HG03139 (cell line): ENCODE data around the gene LRRC4C.

ENCODE experiments used
- ATAC-seq: cut with Tn5 transposase; IDR thresholded peaks from one replicate; pipeline ENCODE4 v1.9.1; 2021; ENCODE audit not compliant: unreplicated experiment

LRRC4C gene

DNA sequence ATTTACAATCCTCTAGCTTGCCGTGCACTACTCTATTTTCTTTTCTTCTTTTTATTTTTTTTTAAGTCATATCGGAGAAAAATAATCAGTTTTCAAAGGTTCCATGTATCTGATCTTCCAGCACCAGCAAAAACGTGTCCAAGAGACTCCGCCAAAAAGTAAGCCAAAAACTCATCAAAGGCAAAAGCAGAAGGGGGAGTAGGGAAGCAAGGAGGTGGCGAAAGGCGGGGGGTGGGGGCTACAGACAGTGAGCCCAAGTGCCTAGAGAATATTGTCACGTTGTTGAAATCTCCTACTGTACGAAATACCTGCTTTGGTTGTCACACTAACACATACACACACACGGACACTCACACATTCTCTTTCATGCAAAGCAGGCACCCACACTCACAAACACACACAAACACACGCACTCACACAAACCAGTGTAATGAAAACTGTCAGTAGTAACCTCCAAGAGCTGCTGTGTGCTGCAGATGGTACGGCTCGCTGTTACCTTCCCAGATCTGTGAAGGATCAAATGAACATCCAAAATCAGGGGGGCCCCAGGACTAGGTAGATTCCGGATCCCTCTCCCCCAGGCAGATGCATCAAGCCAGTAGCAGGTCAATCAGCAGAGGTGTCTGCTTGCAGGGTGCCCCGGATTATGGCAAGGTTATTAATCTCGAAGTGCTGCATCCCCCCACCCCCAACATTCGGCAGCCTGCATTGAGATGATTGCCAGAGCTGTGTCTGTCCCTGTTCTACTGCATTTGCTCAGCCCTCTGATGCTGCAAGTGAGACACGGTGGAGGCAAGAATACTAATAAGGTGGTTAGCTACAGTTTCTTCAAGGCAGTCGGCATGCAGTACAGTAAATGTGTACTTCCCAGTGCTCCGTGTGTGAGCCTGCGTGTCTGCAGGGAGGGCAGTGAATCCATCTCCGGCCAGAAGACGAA lies at the start of gene LRRC4C:
TSS of gene LRRC4C (minus strand) at position 188 of the 937 bp plus-strand sequence.
- ATAC-seq, result no peak

DNA sequence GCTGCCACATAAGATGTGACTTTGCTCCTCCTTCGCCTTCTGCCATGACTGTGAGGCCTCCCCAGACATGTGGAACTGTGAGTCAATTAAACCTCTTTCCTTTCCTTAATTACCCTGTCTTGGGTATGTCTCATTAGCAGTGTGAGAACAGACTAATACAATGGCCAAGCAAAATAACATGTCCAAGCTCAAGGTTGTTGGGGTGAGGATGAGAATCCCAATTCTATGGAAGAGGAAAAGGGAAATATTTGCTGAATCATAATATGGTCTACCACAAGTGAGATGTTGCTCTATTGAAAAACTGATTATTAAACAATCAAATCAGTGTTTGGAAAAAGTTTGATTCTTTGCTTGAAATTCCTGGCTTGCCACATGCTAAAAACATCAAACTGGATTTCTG lies 48.7 kb upstream of the LRRC4C start:
- no peak for ATAC-seq

DNA sequence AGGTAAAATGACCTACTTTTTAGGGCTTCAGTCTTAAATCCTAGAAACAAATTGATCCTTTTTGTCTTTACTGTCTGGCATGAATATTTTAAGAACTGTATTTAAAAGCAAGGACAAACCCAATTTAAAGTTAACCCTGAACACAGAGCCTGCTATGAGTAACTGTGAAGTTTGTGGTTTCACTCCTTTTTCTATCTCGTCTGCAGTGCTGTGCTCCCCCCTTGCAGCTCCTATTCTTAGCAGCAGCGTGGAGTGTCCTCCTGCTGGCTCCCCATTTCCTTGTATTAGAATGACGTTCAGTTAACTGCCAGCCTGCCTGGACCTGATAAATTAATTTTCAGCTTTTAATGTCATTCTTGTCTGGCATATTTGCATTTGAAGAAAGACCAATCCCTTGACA lies 40.0 kb upstream of the LRRC4C start:
- no peak for ATAC-seq

DNA sequence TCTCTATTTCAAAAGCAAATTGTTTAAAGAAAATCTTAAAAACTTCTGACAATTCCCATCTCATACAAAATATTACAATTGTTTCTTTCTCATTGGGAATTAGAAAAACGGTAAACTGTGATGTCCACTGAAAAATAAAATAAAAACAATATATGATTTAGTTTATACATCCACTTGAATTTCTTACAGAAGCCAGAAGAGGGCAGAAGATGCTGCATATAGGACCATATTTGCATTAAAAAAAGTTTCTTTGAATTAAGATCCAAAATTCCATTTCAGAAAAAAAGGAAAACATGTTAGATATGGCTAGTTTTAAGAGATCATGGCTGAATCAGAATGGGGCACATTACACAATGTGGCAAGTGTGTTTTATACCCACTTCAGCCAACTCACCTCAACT lies 39.3 kb upstream of the LRRC4C start:
- no peak for ATAC-seq

DNA sequence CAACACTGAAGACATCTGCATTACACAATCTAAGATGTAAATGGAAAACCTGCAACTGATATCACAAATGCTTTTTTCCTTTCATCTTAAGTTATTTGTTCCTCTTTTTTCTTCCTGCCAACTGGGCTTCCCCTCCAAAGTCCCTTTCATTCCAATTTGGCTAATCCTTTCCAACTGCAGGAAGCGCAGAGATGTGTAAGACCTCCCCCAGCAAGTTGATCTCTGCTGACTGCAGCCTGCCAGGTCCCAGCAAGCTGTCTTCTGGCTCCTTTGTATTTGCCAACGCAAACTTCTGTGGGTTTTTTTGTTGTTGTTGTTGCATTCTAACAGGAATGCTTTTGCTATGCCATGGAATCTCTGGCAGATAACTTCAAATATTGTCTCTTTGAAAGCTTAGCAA lies 38.5 kb upstream of the LRRC4C start:
- no peak for ATAC-seq

DNA sequence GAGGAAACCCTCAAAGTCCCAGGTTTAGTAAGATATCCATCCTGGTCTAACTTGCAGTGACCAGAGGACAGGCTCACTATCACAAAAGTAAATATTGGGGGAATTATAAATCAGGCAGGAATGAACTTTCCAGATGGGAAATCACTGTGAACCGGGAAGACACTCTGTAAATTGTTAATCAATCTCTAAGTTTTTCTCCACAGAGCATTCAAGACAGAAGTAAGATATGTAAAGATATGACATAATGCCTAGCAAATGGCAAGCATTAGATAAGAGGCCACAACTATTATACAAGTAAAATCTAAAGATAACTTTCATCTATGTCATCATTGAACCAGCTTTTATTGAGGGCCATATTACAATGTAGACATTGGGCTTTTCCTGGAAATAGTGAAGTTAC lies 35.3 kb upstream of the LRRC4C start:
- ATAC-seq, result no peak

DNA sequence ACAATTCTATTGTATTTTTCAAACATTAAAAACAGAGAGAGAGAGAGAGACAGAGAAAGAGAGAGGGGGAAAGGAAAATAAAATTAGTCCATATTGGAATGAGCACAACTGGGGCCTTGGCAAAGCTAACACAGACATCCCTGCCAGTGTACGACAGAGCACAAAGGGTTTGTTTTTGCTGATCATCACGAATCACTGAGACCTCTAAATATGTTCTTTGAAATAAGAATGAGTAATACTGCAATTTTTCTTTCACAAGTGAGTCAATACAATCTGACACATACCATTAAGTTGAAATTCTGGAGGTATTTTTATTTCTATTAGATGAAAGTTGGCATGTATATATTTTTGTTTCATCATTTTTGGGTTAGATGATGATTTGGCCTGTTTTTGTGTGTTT lies 27.0 kb upstream of the LRRC4C start:
- ATAC-seq, result no peak

DNA sequence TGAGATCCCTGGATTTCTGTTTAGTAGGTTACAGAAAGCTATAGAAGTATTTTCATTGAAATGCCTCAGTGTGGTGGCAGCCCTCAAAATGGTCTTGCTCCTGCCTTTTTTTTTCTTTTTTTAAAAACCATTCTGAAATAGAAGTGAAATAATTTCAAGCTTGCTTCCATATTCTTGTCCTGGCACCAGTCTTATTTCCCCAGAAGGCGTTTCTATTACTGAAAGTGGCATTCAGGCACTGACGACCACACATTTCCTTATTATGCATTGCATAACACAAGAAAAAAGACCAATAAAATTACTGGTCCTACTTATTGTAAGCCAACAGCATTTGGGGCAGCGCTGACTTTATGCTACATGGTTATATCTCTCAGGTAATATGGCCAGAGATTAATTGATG lies 24.5 kb upstream of the LRRC4C start:
- ATAC-seq, result no peak

DNA sequence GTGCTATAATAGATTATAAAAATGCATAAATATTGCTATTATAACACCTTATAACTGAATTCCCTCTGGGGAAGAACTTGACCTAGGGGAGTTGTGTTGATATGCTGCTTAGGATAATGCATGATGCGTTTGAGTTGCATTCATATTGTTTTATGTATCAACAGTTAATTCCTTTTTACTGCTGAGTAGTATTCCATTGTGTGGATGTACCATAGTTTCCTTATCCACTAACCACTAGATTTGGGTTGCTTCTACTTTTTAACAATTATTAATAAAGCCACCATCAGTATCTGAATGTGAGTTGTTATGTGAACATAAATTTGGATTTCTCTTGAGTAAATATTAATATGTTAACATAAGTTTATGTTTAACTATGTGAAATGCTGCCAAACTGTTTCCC lies 19.7 kb upstream of the LRRC4C start:
- ATAC-seq, result no peak

DNA sequence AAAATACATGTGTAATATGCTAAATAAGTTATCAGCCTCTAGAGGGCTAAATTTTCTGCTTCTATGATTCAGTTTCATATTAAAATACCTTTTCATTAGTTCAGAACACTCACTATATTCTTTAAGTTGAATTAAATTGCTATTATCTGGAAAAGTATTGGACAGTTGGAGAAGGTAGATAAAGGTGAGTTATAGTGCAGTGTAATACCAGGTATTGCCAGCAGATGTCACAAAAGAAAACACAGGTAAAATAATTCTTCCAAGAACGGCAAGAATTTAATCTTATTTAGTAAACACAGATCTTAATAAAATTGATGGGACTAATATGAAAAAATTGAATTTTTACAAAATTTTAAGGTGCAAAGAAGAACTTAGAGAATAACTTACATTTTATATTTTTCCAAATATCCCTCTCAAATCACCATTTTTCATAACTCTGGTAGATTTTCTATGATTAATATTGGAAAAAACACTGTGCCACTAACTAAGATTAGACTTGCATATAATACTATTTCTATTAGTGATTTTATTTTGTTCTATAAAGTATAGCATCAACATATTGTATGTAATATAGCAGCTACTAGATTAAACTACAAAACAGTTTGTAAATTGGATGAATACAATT lies 1.7 kb upstream of the LRRC4C start:
- no peak for ATAC-seq

DNA sequence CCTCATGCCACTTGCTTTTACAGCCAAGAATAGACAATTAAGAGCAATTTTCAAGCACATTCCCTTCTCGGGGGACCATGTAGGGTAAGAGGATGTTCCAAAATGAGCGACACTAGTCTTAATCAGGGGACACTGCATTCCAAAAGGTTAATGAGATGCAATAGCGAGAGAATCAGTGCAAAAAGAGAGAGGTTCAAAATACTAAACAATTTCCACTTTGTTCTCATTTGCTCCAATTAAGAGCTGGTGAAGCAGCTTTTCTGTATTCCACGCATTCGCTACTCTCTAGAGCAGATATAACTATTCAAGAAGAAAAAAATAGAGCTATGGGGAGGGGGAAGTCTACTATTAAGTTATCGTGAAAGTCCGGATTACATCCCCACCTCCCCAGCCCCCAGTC lies 811 bp downstream of the LRRC4C start:
- no peak for ATAC-seq

DNA sequence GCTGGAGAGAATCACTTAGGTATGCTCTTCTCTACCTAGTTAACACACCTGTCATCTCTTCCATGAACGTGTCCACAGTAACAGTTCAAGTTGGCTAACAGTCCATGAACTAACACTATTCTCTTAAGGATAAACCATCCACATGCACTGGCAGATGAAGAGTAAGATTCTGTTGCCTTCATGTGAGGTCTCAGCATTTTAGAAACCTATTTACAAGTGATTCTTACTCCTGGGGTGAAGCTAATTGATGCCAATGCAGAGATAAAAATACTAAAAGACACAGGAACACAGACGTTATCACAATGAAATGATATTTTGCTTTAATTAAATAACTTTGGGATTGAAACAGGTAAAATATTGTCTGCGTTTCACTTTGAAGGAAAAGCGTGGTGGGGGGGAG lies 1.3 kb downstream of the LRRC4C start:
- ATAC-seq, result no peak

DNA sequence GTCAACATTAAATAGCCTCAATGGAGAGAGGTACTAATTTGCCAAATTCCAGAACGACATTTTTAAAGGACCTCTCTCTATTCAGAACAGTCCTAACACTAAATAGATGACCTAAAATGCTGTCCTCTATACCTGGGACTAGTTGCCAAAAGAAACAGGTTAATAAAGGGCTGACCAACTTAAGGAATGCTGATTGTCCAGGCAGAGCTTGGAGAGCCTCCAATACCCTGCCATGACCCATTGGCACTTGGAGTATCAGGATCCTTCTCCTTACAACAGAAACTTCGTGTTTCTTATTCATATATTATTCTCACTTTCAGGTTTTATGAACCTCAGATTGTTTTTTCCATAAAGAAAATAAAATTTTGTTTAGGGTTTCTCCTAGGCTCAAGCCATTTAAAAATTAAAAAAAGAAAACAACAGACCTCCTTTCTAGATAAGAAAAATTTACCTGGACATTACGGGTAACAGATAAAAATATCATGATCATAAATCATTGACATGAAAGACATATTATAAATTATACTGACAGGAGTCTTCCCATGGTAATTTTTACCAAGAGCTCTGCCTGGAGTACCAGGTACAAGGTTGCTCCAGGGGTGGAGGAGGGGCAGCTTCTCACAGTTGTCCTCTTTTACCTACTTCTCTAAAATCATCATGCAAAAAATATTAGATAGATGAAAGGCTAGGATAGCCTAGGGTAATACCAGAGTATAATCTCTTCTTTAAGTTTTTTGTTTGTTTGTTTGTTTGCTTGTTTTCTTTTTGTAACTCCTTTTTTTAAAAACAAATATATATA lies 2.0 kb downstream of the LRRC4C start:
- ATAC-seq, result no peak

DNA sequence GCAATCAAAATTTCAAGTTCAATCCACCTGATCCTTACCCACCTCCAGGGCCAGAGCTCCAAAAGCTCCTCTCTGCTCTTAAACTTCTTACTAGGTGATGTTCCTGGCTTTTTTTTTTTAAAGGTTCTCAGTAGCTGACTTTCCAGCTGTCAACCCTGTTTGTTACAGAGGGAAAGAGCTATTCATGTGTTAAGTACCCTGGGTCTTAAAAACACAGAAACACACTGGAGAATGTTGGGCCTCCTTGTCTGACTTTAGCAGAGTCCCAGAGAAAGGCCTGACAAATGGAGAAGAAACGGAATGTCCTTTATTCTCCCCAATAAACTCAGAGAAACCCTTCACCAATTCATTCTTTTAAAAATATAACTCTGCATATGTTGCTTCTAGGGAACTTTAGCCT lies 3.2 kb downstream of the LRRC4C start:
- no peak for ATAC-seq

DNA sequence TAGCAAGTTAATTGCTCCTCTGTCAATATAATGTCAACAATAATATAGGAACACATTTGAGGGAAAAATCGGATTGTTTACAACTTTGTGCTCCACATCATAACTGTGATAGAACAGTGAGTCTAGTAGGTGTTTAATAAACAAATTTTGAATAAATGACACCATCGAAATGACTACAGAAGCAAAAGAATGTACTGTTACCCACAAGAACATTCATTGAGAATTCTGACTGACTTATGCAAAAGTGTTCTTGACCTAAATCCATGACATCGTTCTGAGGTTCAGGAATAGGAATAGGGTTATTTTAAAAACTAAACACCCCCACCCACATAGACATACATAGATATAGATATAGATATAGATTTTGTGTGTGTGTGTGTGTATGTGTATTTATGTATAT lies 8.4 kb downstream of the LRRC4C start:
- ATAC-seq, result no peak

DNA sequence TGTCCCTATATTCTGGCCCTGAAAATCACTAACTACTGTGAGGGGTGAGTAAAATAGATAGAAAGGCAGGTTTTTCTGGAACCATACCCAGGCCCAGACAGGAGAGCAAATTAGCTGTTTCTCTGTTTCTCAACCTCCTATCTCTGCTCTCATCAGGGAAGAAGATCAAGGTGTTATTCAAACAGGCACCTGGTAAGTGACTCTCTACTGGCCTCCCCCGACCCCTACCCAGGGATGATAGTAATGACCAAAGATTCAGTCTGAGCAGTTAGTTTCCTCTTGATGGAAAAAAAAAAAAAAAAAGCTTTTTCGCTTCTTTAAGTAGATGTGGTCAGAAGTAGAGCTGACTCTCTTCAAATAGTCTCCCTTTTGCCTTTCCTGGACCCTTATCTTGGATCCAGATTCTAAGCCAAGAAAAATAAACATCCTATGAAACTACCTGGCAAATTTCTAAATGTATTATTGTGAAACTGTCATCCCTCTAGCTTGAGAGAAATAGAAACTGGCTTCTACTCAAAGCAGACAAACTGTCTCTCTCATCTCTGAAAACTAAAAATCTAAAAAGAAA lies 9.9 kb downstream of the LRRC4C start:
- no peak for ATAC-seq

DNA sequence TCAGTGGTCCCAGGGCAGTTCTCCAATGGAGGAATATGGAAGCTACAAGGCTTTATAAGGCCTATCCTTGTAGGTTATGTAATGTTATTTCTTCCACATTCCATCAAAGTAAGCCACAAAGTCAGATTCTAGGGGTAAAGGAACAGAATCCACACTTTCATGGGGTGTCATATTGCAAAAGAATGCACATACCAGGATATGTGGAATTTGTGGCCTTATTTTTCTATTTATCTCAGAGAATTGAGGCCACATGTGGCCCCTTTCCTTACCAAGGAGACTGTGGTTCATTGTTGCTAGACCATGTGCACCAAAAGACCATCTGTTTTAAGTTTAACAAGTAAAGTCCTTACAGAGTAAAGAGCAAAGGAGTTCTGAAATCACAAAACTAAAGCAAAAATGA lies 12.9 kb downstream of the LRRC4C start:
- no peak for ATAC-seq

DNA sequence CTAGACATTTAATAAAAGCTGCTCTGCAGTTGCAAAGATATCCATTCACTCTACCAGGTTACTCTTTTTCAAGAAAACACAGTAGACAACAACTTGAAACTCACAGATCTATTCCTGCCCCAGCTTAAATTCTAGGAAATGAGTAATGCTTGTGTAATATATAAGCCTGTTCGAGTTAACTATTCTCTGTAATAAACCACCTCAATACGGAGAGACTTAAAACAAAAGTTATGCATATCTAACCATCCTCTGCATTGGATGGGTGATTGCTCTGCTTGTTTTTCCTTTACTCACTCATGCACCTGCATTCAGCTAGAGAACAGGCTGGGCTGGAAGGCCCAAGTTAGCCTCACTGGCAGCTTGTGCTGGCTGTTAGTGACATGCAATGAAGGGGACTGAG lies 13.3 kb downstream of the LRRC4C start:
- no peak for ATAC-seq

DNA sequence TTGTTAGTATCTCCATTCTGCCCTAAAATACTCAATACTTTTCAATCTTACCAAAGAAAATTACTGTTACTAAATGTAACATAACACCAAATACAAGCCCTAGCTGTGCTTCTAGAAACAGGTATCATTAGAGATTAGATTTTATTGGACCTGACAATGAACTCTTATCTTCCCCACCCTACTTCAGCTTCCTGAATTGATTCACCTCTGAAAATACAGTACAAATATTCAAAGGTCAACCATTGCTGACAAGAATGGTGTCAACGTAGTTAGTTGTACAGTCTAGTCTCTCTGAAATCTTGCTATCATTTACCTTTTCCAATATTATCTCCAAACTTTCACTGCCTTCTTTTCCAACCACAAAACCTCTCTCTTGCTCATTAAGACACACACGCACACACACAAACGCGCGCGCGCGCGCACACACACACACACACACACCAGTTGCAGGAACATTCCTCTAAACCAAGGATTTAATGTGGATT lies 22.4 kb downstream of the LRRC4C start:
- no peak for ATAC-seq

DNA sequence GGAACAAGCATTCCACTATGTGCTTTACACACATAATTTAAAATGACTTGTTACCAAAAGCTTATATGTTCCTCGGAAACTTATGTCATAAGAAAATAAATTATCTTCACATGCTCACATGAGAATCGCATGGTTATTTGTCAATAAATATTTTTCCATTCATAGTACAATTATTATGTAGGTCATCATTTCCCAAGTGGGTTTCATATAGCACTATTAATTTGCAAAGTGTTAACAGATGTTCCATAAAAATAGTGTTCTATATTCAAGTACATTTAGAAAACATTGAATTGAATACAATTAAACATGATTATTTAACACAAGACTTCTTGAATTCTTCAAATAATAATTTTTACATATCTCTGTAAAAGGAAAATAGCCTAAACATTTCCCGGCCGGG lies 23.9 kb downstream of the LRRC4C start:
- ATAC-seq, result no peak

DNA sequence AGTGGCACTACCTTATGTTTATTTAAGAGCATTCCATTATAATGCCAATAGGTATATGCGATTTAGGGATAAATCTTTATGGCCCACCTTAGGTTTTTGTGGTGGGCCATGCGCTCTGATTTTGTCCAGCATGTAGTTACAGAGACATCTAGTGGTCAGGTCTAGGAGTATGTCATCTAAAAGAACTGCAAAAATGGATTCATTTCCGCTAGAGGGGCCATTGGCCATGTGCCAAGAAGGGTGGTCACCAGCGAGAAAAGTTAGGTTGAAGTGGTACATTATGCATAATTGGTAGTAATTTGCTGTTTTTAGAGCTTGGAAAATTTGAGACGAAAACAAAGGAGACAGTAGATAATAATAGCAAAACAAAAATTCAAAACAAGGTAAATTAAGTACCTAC lies 27.7 kb downstream of the LRRC4C start:
- ATAC-seq, result no peak
